ENCODE results near the gene ANGEL1.

The ANGEL1 gene

GRCh38 chr14:76810525-76810924 lies 2.2 kb downstream of the ANGEL1 start:
- DNase-seq (ENCODE audit: low spot score) = no peak
- in situ Hi-C loops (cut with MboI; ENCODE audit: low pct_unique_long_range_greater_than_20kb, low sequenced_read_pairs, unreplicated experiment) = no loop called here
- no peak for TF ChIP-seq CTCF (IDR thresholded peaks at IDR 0.05; ENCODE audit: extremely low read depth, insufficient read depth, missing control alignments)

DNA sequence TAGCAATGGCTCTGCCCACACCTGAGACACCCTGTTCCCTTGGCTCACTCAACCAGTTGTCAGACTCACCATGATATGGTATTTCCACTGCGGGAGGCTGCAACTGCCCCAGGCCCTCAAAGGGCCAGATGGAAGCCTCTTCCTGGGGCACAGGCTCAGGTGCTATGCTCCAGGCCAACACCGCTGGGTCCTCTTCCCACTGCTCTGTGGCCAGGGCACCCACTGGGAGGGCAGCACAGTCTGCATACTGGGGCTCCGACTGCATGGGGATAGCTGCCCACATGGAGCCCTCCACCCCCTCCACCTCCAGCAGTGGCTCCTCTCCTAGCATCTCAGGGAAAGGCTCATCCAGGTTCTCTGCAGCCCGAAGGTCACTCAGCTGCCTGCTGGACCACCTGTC lies 3.7 kb downstream of the ANGEL1 start:
- in situ Hi-C loops (cut with MboI; ENCODE audit: low pct_unique_long_range_greater_than_20kb, low sequenced_read_pairs, unreplicated experiment) = no loop called here
- DNase-seq (ENCODE audit: low spot score) = no peak
- no peak for TF ChIP-seq CTCF (IDR thresholded peaks at IDR 0.05; ENCODE audit: extremely low read depth, insufficient read depth, missing control alignments)

GRCh38 chr14:76808011-76808410 lies 4.7 kb downstream of the ANGEL1 start:
- TF ChIP-seq CTCF (IDR thresholded peaks at IDR 0.05; ENCODE audit: extremely low read depth, insufficient read depth, missing control alignments) = no peak
- DNase-seq (ENCODE audit: low spot score) = no peak
- in situ Hi-C loops (cut with MboI; ENCODE audit: low pct_unique_long_range_greater_than_20kb, low sequenced_read_pairs, unreplicated experiment) = no loop called here

GRCh38 chr14:76806446-76806845 lies 6.2 kb downstream of the ANGEL1 start:
- no peak for TF ChIP-seq CTCF (IDR thresholded peaks at IDR 0.05; ENCODE audit: extremely low read depth, insufficient read depth, missing control alignments)
- DNase-seq (ENCODE audit: low spot score) = no peak
- in situ Hi-C loops (cut with MboI; ENCODE audit: low pct_unique_long_range_greater_than_20kb, low sequenced_read_pairs, unreplicated experiment) = no loop called here

DNA sequence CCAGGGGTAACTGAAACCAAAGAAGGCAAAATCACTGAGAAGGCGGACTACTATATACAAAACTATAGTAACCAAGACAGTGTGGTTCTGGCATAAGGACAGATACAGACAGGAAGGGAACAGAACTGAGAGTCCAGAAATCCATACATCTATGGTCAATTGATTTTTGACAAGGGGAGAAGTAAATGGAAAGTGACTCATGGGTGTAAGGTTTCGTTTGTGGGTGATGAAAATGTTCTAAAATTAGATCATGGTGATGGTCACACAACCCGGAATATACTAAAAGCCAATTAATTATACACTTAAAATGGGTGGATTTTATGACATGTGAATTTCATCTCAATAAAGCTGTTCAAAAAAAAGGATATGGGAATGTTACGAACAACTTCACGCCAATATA lies 18.7 kb downstream of the ANGEL1 start:
- TF ChIP-seq CTCF (IDR thresholded peaks at IDR 0.05; ENCODE audit: extremely low read depth, insufficient read depth, missing control alignments) = no peak
- in situ Hi-C loops (cut with MboI; ENCODE audit: low pct_unique_long_range_greater_than_20kb, low sequenced_read_pairs, unreplicated experiment) = no loop called here
- DNase-seq (ENCODE audit: low spot score) = no peak

DNA sequence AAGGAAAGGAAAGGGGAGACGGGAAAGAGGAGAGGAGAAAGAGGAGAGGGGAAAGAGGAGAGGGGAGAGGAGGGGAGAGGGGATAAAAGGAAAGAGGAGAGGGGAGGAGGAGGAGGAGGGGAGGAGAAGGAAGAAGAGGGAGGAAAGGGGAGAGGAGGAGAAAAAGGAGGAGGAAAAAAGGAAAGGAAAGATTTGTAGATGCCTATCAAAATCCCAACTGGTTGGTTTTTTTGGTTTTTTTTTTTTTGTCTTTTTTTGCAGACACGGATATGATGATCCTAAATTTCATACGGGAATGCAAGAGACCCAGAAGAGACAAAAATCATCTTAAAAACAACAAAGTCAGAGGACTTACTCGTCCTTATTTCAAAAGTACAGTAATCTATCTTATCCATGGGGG lies 19.4 kb downstream of the ANGEL1 start:
- no peak for DNase-seq (ENCODE audit: low spot score)
- in situ Hi-C loops (cut with MboI; ENCODE audit: low pct_unique_long_range_greater_than_20kb, low sequenced_read_pairs, unreplicated experiment) = no loop called here
- TF ChIP-seq CTCF (IDR thresholded peaks at IDR 0.05; ENCODE audit: extremely low read depth, insufficient read depth, missing control alignments) = no peak

DNA sequence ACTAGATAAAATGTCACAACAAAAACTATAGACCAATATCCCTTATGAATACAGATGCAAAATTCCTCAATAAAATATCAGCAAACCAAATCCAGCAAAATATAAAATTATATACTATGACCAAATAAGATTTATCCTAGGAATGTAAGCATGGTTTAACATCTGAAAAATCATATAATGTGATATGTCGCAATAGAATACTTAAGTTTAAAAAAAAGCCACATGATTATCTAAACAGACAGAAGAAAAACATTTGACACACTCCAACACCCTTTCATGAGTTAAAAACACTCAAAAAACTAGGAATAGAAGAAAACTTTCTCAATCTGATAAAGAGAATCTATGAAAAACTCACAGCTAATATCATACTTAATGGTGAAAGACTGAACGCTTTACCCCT lies 20.3 kb downstream of the ANGEL1 start:
- DNase-seq (ENCODE audit: low spot score) = no peak
- no peak for TF ChIP-seq CTCF (IDR thresholded peaks at IDR 0.05; ENCODE audit: extremely low read depth, insufficient read depth, missing control alignments)
- in situ Hi-C loops (cut with MboI; ENCODE audit: low pct_unique_long_range_greater_than_20kb, low sequenced_read_pairs, unreplicated experiment) = no loop called here
